DLD1 (cell line): ENCODE data around the gene XPR1.

Source experiments
- in situ Hi-C: cut with HindIII; loops from 2 replicates; pipeline ENCODE4 v1.10.0; 2017; ENCODE audit warnings: low sequenced_read_pairs

Gene XPR1

GRCh38 chr1:180924939-180925338, 293.1 kb downstream of the XPR1 start:
- in situ Hi-C loops, result no loop called here

GRCh38 chr1:180925471-180926051, 293.7 kb downstream of the XPR1 start:
- in situ Hi-C loops, result no loop called here

- in situ Hi-C loops, result no loop called here
Observed at GRCh38 chr1:180926164-180926981, 294.6 kb downstream of the XPR1 start.

GRCh38 chr1:180927348-180927747, 295.5 kb downstream of the XPR1 start:
- in situ Hi-C loops, result no loop called here

GRCh38 chr1:180927841-180928240, 296.0 kb downstream of the XPR1 start:
- in situ Hi-C loops, result no loop called here

- in situ Hi-C loops, result no loop called here
Observed at GRCh38 chr1:180928331-180929230, 296.8 kb downstream of the XPR1 start.

GRCh38 chr1:180929389-180929788, 297.6 kb downstream of the XPR1 start:
- in situ Hi-C loops, result no loop called here

GRCh38 chr1:180930687-180931086, 298.9 kb downstream of the XPR1 start:
- in situ Hi-C loops, result no loop called here

- in situ Hi-C loops, result no loop called here
Observed at GRCh38 chr1:180931529-180931928, 299.7 kb downstream of the XPR1 start.

- in situ Hi-C loops, result no loop called here
Observed at GRCh38 chr1:180932378-180932777, 300.6 kb downstream of the XPR1 start.

- in situ Hi-C loops, result no loop called here
Observed at GRCh38 chr1:180933141-180933540, 301.3 kb downstream of the XPR1 start.

GRCh38 chr1:180934563-180934962, 302.7 kb downstream of the XPR1 start:
- in situ Hi-C loops, result no loop called here

GRCh38 chr1:180935326-180936109, 303.7 kb downstream of the XPR1 start:
- in situ Hi-C loops, result no loop called here

- in situ Hi-C loops, result no loop called here
Observed at GRCh38 chr1:180936110-180937011, 304.5 kb downstream of the XPR1 start.

GRCh38 chr1:180937012-180937372, 305.2 kb downstream of the XPR1 start:
- in situ Hi-C loops, result no loop called here

GRCh38 chr1:180937624-180938225, 305.9 kb downstream of the XPR1 start:
- in situ Hi-C loops, result no loop called here

GRCh38 chr1:180939073-180939710, 307.4 kb downstream of the XPR1 start:
- in situ Hi-C loops, result no loop called here

- in situ Hi-C loops, result no loop called here
Observed at GRCh38 chr1:180939711-180940103, 307.9 kb downstream of the XPR1 start.
